ENCODE results near the gene KLHL1. TPM values are rescaled to one million over a fixed set of nuclear protein-coding genes. Genes with fewer than 3 reads are reported as not detected.

Gene KLHL1
- total and polyA plus RNA-seq, 10 donors: 0.02 TPM; not detected in 9

DNA sequence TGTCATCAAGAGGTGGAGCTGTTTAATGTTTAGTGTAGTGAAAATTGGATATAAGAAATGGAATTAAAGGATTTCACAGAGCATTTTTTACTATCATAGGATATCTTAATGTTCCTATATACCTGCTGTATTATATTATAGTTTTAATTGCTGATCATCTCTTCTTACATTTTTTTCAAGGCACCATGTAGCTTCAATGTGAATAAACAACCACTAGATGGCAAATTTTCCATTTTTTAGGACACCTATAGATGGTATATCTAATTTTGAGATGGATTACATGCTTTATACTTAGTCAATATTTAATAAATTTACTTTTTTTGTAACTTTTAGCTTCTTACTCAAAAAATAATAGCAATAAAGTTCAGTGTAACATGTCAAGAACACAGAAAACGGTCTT, 9.6 kb downstream of the KLHL1 start:
- WGBS, 5 donors: 44 to 60% (median 48%) methylated on average over 1 of the region's 1 CpG
- intact Hi-C loops (cut with DNase I; ENCODE audit: low total_unique reads): no loop called here
- TF ChIP-seq, protein P1, sequence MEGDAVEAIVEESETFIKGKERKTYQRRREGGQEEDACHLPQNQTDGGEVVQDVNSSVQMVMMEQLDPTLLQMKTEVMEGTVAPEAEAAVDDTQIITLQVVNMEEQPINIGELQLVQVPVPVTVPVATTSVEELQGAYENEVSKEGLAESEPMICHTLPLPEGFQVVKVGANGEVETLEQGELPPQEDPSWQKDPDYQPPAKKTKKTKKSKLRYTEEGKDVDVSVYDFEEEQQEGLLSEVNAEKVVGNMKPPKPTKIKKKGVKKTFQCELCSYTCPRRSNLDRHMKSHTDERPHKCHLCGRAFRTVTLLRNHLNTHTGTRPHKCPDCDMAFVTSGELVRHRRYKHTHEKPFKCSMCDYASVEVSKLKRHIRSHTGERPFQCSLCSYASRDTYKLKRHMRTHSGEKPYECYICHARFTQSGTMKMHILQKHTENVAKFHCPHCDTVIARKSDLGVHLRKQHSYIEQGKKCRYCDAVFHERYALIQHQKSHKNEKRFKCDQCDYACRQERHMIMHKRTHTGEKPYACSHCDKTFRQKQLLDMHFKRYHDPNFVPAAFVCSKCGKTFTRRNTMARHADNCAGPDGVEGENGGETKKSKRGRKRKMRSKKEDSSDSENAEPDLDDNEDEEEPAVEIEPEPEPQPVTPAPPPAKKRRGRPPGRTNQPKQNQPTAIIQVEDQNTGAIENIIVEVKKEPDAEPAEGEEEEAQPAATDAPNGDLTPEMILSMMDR (IDR thresholded peaks at IDR 0.05 in 8 of 11, conservative IDR thresholded peaks at IDR 0.05 in 3 of 11): no peak
- TF ChIP-seq POLR2A (IDR thresholded peaks at IDR 0.05) (no peak), POLR2AphosphoS5 (IDR thresholded peaks at IDR 0.05) (no peak)

GRCh38 chr13:70090036-70090723, 18.1 kb downstream of the KLHL1 start:
- Histone ChIP-seq H3K36me3 (no peaks in the 10 kb centered on the region), H3K27ac (no peak overlapping the region), H3K4me1 (no peaks in the 10 kb centered on the region), H3K4me3 (no peak overlapping the region), H3K27me3 (replicated peaks in 1 of 7) (no peaks in the 10 kb centered on the region), H3K9me3 (peaks cover 0 to 5% (median 0%) of the 10 kb centered on the region in 8 donors)
- TF ChIP-seq, protein P1 (IDR thresholded peaks at IDR 0.05 in 8 of 11, conservative IDR thresholded peaks at IDR 0.05 in 3 of 11): no peak
- no peak for TF ChIP-seq POLR2A (IDR thresholded peaks at IDR 0.05)
- no peak for TF ChIP-seq POLR2AphosphoS5 (IDR thresholded peaks at IDR 0.05)
- DNase-seq: no peak
- 77 to 91% (median 85%) methylated on average over 2 of the region's 2 CpGs for WGBS, 5 donors
- intact Hi-C loops (cut with DNase I; ENCODE audit: low total_unique reads): no loop called here

More for the DNA sequence above, 9.6 kb downstream of the KLHL1 start:
- Histone ChIP-seq H3K27ac (no peak overlapping the region), H3K4me1 (no peaks in the 10 kb centered on the region), H3K27me3 (replicated peaks in 1 of 7) (no peaks in the 10 kb centered on the region), H3K4me3 (no peak overlapping the region), H3K9me3 (no peaks in the 10 kb centered on the region), H3K36me3 (no peaks in the 10 kb centered on the region)
- no peak for DNase-seq

- H3K9me3 ChIP-seq: peaks cover 0 to 5% (median 0%) of the 10 kb centered on the region in 8 donors
- DNase-seq: no peak
- no peak overlapping the region for H3K27ac ChIP-seq
- H3K27me3 ChIP-seq (replicated peaks in 1 of 7): no peaks in the 10 kb centered on the region
- TF ChIP-seq POLR2AphosphoS5 (IDR thresholded peaks at IDR 0.05) (no peak), POLR2A (IDR thresholded peaks at IDR 0.05) (no peak)
- TF ChIP-seq, protein P1 (IDR thresholded peaks at IDR 0.05 in 8 of 11, conservative IDR thresholded peaks at IDR 0.05 in 3 of 11): no peak
- no peaks in the 10 kb centered on the region for H3K4me1 ChIP-seq
- WGBS, 5 donors: 83 to 97% (median 90%) methylated on average over 2 of the region's 2 CpGs
- H3K4me3 ChIP-seq: no peak overlapping the region
- H3K36me3 ChIP-seq: no peaks in the 10 kb centered on the region
- intact Hi-C loops (cut with DNase I; ENCODE audit: low total_unique reads): no loop called here
Observed at GRCh38 chr13:70088926-70089325, 19.3 kb downstream of the KLHL1 start.

GRCh38 chr13:70087247-70087646, 21.0 kb downstream of the KLHL1 start:
- TF ChIP-seq POLR2AphosphoS5 (IDR thresholded peaks at IDR 0.05) (no peak), POLR2A (IDR thresholded peaks at IDR 0.05) (no peak)
- TF ChIP-seq, protein P1 (IDR thresholded peaks at IDR 0.05 in 8 of 11, conservative IDR thresholded peaks at IDR 0.05 in 3 of 11): no peak
- Histone ChIP-seq H3K27ac (no peak overlapping the region), H3K27me3 (replicated peaks in 1 of 7) (no peaks in the 10 kb centered on the region), H3K36me3 (no peaks in the 10 kb centered on the region), H3K9me3 (peaks cover 0 to 5% (median 0%) of the 10 kb centered on the region in 8 donors), H3K4me1 (no peaks in the 10 kb centered on the region), H3K4me3 (no peak overlapping the region)
- intact Hi-C loops (cut with DNase I; ENCODE audit: low total_unique reads): no loop called here
- 71 to 91% (median 83%) methylated on average over 4 of the region's 4 CpGs for WGBS, 5 donors
- no peak for DNase-seq

All from spleen (tissue), 11 donors.